ENCODE data around the gene IQCH. TPM values are rescaled to one million over a fixed set of nuclear protein-coding genes. Genes with fewer than 3 reads are reported as not detected.
"Not testable (repeated sequence)": the region's sequence is repeated elsewhere in the genome, so short reads cannot be mapped to it uniquely, and the experiment has no call there.

IQCH gene
- total RNA-seq, 2 donors from 2014 or later: 0.53 to 1.1 TPM

DNA sequence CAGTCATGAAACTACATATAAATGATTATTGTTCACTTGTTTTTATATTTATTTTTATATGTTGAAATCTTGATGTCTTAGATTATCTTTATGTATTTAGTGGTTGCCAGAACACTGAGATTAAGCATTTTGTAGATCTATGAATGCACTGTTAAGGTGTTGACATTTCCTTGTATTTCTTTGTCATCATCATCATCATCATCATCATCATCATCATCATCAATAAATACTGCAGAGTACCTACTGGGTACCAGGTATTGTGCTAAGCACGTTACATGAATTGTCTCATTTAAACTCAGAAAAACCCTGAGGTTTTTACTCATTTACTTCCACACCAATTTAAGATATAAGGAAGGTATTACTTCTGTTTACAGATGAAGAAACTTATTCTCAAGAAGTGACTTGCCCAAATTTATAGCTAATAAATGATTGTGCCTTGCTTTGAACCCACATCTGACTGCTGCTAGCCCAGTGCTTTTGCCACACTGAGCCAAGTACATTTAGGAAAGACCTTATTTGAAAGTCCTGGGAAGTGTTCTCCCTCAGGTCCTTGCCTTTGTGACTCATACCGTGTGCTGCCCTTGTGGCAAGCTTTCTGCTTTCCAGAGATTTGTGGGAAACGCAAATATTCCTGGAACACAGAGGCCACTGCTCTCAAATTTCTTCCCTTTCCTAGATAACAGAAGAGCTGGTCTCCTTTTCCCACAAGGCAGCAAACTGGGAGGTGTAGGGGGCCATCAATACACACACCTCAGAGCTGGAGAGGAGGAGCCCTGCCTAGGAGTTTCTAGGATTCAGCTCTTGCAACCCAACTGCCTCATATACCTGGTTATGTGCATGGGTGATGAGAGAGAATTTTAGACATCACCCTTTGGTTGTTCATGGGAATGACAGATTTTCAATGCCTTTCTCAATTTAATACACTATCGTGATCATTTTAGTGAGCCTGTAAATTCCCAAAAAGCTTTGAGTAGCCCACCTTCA lies 150.9 kb downstream of the IQCH start:
- DNase-seq (no peak), ATAC-seq (no peak)
- intact Hi-C loops (cut with DNase I): no loop called here

DNA sequence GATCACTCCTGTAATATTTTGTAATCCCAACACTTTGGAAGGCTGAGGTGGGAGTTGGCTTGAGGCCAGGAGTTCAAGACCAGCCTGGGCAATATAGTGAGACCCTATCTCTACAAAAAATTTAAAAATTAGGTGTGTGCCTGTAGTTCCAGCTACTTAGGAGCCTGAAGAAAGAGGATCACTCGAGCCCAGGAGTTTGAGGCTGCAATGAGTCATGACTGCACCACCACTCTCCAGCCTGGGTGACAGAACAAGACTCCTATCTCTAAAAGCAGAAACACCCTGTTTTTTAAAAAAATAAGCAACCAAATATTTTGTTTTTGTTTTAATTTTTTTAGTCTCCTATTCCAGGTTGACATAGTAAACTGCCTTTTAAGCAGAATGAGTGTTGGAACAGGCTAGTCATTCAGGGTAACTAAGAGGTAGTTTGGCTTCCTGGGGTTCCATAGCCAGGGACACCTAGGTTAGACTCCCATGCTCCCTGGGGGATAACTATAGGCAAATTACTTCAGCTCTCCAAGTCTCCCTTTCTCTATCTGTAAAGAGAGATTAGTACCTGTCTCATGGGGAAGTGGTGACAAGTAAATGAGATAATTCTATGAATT lies 151.8 kb downstream of the IQCH start:
- intact Hi-C loops (cut with DNase I): no loop called here
- DNase-seq (no peak), ATAC-seq (no peak)

DNA sequence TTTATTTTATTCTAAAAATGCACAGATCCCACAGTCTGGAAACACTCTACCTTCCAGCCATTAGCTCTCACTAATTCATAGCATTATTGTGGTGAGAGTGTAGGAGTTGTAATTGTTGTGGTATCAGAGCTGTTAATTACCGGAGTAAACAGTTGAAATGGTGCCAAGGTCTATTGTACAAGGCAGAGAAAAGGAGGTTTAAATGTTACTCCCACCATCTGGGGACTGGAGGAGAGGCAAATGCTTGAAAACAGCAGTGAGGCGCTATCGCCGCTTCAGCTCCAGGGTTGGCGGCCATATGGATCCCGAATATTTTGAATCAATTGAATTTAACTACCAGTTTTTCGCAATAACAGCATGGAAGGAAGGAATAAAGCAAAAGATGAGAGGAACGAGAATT lies 153.2 kb downstream of the IQCH start:
- no peak for DNase-seq
- no peak for ATAC-seq
- intact Hi-C loops (cut with DNase I): no loop called here

DNA sequence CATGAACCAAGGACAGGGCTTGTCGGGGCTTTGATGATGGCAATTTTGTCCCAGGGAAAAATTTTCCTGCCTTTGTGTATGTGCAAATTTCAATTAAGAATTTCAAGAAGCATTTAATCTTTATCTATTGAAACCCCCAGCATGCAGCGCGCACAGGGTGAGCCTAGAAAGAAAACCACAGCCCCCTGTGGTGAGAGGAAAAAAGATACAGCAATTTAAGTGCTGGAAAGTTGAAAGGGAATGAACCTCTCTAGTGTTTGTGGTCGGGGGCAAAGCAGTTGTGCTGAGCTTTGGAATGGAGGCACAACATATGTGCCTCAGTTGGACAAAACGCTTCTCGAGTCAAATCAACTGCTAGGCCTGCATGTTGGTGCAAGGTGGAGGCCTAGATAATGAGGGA lies 154.6 kb downstream of the IQCH start:
- ATAC-seq (no peak), DNase-seq (no peak)
- intact Hi-C loops (cut with DNase I): no loop called here

DNA sequence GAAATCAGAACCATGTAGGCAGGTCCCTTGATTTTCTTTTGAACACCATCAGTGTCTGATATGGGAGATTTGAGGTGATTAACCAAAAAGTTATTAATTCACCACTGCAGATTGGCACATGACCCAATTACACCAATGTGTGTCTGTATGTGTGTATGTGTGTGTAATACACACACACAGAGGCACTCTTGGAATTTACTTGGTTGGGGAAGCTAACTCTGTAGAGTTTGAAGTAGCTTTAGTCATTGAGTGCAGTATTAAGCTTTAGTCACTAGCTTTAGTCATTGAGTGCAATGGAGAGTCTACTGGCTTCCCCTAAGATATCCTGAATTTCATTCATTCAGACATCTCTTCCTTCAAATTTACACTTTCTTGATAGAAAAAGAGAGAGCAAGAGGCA lies 156.9 kb downstream of the IQCH start:
- no peak for DNase-seq
- intact Hi-C loops (cut with DNase I): no loop called here
- no peak for ATAC-seq

DNA sequence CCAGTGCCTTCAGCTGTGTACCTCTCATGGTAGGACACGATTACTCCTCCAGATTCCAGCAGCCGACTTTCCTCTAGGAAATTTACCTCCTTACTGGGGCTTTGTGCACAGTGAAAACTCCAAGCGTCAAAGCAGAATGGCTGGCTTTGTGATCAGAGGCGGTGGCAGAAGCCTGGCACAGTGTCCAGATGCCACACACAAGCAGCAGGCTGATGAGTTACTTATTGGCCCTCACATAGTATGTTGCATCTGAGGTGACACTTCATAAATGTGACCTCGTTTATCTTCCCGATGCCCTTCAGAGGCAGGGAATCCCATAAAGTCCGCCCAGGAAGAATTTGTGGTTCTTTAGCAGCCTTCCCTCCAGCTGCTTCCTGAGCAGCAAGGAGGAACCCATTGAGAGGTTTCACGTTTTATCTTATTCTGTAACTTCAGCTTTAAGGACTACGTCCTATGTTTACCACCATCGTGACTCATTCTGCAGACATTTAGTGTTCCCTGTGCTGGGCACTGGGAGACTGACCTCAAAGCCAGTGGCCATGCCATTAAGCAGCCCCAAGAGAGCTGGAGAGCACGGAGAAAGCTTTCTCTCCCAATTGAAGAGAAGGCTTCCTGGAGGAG lies 159.3 kb downstream of the IQCH start:
- DNase-seq: no peak
- intact Hi-C loops (cut with DNase I): no loop called here
- peak in 1 of 2 donors; percentile 62 for ATAC-seq

DNA sequence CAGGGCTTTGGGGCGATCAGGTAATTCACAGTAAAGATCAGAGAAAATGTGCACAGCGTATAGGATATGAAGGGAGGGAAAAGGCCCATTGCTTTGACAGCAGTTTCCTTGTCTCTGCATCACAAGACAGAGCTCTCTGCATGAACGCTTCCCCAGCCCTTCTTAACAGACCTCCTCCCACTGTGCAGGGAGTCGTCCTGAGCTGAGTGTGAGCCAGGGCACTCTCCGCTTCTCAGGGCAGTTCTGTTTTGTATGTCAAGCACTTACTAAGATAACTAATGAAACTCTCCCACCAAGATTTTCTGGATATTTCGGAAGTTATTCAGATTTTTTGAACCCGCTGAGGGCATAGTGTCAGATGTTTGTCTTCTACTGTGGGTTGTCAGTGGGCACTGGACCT lies 160.6 kb downstream of the IQCH start:
- intact Hi-C loops (cut with DNase I): no loop called here
- no peak for ATAC-seq
- no peak for DNase-seq

DNA sequence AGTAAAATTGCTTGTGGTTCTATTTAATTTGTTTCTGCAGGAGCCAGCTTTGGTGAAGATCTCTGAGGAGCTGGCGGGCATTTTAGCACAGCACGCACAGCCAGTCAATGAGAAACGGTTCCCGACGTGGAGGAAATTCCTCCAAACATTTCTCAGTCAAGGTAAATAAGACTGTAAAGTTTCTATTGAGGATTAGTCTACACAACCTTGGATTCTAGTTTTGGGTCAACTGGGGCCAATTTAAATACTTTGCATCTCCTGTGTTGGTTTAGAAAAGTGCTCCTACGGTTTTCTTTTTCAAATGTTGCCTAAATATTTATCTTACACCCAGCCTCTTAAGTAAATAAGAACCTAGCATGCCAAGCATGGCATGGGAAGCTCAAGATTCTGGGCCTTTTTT lies 162.3 kb downstream of the IQCH start:
- intact Hi-C loops (cut with DNase I): no loop called here
- no peak for DNase-seq
- ATAC-seq: no peak

DNA sequence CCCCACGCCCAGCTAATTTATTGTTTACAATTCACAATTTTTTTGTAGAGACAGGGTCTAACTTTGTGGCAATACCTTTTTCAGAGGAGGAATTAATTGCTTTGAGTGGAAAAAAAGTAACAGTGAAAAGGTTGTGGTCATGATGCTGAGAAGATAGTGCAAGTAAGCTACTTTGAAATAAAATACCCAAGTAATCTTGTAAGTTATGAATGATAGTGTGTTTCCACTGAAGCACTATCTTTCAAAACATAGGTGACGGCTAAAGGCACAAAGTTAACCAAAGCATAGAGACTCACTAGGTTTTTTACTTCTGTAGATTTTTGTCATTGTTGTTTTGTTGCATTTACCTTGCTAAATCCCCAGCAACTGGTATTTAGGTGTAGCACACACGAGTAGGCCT lies 165.1 kb downstream of the IQCH start:
- no peak for DNase-seq
- no peak for ATAC-seq
- intact Hi-C loops (cut with DNase I): no loop called here

DNA sequence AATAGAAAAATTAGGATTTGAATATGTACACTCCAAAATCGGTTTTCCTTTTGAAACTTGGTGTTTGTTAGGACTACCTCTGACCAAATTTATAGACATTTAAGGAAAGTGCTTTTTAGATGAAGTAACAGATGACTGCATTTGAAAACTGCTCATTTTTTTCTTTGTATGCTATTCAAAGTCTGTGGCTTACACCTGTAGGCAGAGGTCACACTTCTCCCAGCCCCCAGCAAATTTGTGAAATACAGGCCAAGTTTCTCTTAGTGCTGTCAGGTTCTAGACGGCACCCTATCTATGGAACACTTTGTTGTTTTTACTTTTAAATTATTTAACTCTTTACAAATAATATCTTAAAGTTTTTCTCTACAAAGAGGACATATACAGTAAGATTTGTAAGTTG lies 165.6 kb downstream of the IQCH start:
- intact Hi-C loops (cut with DNase I): no loop called here
- ATAC-seq (no peak), DNase-seq (no peak)

DNA sequence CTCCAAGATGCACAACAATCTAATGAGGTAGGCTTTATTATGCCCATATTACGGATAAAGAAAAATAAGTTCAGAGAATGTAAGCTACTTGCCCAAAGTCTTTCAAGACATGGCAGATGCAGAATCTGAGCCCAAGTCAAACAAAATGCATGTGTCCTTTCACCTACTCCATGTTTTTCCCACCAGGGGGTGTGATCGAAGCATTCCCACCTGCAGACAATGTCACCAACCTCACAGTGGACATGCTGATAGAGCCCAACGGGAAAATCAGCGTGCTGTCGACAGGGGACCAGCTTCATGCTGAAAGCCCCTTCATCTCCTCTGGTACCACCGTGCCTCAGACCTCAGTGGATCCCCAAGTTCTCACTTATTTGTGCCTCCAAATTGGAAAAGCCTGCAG lies 166.5 kb downstream of the IQCH start:
- ATAC-seq: no peak
- DNase-seq: no peak
- intact Hi-C loops (cut with DNase I): no loop called here

DNA sequence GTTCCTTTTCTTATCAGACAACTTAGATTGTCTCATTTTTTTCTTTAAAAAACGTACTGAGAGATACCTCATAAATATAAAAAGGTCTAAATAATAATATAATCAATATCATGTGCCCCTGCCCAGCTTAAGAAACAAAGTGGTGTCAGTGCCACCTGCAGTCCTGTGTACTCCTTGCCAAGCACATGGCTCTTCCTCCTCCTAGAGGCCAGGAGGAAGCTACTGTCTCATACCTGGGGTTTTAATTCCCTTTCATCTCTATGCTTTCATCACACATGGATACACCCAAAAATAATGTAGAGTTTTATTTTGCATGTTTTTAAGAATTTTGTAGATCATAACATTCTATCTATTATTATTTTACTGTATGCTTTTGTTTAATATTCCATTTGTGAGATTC lies 167.7 kb downstream of the IQCH start:
- no peak for DNase-seq
- no peak for ATAC-seq
- intact Hi-C loops (cut with DNase I): no loop called here

DNA sequence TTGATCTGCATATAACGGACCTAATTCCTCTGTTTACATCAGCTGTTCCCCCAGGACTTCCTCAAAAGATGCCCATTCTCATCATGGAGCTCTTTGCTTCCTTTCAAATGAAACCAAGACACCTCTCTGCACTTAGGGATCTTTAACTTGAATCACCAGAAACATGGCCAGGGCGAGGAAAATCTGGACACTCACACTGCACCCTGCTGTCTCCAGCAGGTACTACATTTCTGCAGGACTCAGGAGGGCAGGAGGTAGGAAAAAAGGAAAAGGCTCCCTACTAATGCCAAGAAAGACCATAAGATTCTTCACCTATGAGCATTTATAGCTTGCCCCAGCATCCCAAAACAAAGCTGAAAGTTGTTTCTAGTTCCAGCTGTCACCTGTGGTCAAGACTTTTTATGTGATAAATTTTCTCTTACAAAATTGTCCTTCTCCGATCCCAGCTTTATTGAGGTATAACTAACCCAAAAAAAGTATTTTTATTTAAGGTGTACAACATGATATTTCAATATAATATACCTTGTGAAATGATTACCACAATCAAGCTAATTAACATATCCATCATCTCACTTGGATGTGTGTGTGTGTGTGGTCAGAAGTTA lies 179.0 kb downstream of the IQCH start:
- peak in 1 of 2 donors; percentile 80 for ATAC-seq
- intact Hi-C loops (cut with DNase I): loop anchor here (5.0 to 10.0 kb wide), 2 partner anchors 486 to 489 kb away; no protein-coding TSS in a partner anchor
- DNase-seq: peak; percentile 42

DNA sequence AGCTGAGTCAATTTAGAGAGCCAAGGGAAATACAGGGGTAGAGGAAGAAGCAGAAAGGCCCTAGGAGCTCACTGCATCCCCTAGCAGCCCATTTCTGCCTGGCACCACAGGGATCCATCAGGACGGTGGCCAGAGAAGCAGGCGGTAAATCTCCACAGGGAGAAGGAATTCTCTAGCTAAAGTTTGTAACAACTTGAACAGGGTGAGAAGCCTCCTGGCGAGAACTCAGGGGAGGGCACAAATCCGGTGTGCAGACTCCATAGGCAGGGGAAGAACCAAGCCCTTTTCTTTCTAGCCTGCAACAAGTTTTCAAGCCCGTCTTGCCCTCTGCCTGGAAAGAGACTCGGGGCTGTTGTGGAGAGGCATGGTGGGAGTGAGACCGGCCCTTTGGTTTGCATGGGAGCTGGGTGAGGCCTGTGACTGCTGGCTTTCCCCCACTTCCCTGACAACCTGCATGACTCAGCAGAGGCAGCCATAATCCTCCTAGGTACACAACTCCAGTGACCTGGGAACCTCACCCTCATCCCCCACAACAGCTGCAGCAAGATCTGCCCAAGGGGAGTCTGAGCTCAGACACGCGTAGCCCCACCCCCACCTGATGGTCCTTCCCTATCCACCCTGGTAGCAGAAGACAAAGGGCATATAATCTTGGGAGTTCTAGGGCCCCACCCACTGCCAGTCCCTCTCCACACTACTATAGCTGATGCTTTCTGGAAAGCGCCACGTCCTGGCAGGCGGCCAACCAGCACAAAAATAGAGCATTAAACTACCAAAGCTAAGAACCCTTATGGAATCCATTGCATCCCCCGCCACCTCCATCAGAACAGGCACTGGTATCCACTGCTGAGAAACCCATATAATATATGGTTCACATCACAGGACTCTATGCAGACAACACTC lies 182.0 kb downstream of the IQCH start:
- intact Hi-C loops (cut with DNase I): loop anchor here in 1 of 2 donors (10.0 kb wide), 1 partner anchor 492 kb away; no protein-coding TSS in a partner anchor
- DNase-seq, ATAC-seq: not testable (repeated sequence)

DNA sequence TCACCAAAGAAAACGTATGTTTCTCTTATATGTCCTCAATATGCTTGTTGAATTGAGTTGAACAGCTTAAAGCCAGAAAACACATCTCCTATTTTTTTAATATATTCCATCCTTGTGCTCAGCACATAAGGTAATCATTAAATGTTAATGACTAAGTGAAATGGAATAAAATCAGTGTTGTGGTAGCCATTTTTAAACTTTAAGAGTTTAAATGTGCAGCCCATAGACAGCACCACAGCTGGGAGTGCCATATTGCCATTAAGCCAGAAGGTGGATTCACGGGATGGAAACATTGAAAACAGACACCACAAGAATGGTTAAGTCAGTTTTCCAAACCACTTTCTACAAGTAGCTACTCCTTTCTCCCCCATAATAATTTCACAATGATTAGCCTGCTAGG lies 189.5 kb downstream of the IQCH start:
- DNase-seq: no peak
- ATAC-seq: no peak
- intact Hi-C loops (cut with DNase I): no loop called here

DNA sequence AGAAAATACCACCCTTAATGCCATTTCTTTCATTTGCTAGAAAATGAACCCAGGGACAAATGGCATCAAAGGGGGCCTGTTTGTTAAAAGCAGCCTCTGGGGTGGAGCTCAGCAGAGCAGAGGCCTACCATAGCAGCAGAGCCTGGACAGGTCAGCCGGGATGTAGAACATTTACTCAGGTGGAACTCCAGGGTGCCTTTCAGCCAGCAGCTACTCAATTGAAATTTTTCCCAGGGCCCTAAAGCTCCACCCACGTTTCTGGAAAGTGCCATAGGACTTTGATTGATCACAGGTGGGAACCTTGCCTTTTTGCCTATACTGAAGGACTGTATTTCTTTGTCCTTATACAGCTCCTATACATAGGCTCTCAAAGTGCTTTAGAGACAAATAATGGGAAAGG lies 191.9 kb downstream of the IQCH start:
- ATAC-seq: no peak
- intact Hi-C loops (cut with DNase I): no loop called here
- DNase-seq: no peak

DNA sequence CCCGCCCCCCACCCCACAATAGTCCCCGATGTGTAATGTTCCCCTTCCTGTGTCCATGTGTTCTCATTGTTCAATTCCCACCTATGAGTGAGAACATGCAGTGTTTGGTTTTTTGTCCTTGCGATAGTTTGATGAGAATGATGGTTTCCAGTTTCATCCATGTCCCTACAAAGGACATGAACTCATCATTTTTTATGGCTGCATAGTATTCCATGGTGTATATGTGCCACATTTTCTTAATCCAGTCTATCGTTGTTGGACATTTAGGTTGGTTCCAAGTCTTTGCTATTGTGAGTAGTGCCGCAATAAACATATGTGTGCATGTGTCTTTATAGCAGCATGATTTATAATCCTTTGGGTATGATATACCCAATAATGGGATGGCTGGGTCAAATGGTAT lies 193.8 kb downstream of the IQCH start:
- intact Hi-C loops (cut with DNase I): not testable (repeated sequence)

DNA sequence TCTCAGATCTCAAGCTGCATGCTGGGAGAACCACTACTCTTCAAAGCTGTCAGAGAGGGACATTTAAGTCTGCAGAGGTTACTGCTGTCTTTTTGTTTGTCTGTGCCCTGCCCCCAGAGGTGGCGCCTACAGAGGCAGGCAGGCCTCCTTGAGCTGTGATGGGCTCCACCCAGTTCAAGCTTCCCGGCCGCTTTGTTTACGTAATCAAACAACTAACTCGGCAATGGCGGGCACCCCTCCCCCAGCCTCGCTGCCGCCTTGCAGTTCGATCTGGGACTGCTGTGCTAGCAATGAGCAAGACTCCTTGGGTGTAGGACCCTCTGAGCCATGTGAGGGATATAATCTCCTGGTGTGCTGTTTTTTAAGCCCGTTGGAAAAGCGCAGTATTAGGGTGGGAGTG lies 199.1 kb downstream of the IQCH start:
- intact Hi-C loops (cut with DNase I): not testable (repeated sequence)

More for the DNA sequence above, 193.8 kb downstream of the IQCH start:
- ATAC-seq, DNase-seq: not testable (repeated sequence)

More for the DNA sequence above, 199.1 kb downstream of the IQCH start:
- not testable (repeated sequence) for ATAC-seq, DNase-seq
